T-helper 2 cell treated with Interferon-gamma antibody and Interleukin-4, amounts not matched to agents 100 ng/mL and 5 ng/mL, for 36 hours (primary cell): ENCODE measurements around the gene SNRPB. TPM values are rescaled to one million over a fixed set of nuclear protein-coding genes. Genes with fewer than 3 reads are reported as not detected.
"Not testable (repeated sequence)": the region's sequence is repeated elsewhere in the genome, so short reads cannot be mapped to it uniquely, and the experiment has no call there.

Experiments
- intact Hi-C: fragments of 100-400 bp; cut with micrococcal nuclease; formaldehyde crosslinking; loops from one replicate; pipeline ENCODE4 v1.15.1; 2023
- total RNA-seq: library from RNA; stranded (reverse); gene quantifications from 2 replicates; pipeline ENCODE4 v1.2.3, GENCODE V29; 2022

SNRPB gene
- total RNA-seq, result 372 and 377 TPM in 2 replicates

GRCh38 chr20:2470423-2471193 lies at the start of gene SNRPB:
SNRPB (minus strand) TSS chr20:2470789; CDS start chr20:2470690, 99 bp downstream.
- intact Hi-C loops, result loop anchor here (1.0 to 5.0 kb wide), 7 partner anchors 38 to 1003 kb away; partner anchors contain the start of genes ATRN, IDH3B, NOP56 and NSFL1C

DNA sequence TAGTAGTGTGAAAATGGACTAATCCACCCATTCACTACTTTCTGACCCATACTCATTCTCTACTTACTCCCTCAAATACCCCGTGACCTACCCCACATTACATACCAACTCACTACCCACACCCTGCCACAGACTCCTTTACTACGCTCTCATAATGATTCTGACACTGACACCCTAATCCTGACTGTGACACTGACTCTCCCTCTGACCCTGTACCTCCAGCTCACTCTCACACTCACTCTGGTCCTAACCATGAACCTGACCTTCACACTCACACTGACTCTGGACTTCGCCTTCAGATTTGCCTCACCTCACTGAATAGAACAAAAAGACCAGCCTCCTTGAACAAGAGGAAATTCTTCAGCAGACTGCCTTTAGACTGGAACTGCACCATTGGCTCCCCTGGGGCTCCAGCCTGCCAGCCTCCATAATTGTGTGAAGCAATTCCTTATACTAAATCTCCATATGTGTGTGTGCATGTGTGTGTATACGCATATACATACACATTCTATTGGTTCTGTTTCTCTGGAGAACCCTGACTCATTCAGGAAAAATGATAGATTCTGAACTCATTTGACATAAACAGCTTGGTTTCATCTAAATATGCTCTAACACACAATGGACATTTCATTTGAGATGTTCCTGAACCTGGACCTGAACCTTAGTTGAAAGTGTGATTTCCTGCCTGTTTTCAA lies 48.7 kb upstream of the SNRPB start:
- intact Hi-C loops, result no loop called here

GRCh38 chr20:2518558-2518957 lies 48.0 kb upstream of the SNRPB start:
- intact Hi-C loops, result no loop called here

DNA sequence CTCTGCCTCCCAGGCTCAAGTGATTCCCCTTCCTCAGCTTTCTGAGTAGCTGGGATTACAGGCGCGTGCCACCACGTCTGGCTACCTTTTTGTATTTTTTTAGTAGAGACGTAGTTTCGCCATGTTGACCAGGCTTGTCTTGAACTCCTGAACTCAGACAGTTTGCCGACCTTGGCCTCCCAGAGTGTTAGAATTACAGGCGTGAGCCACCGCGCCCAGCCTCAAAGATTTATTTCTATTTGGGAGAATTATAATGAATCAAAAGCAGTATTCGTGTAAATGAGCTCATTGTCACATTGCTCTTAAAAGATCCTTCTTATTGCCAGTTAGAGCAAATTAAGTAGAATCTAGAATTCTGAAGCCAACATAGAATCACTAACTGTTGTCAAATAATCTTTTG lies 47.5 kb upstream of the SNRPB start:
- intact Hi-C loops, result no loop called here

DNA sequence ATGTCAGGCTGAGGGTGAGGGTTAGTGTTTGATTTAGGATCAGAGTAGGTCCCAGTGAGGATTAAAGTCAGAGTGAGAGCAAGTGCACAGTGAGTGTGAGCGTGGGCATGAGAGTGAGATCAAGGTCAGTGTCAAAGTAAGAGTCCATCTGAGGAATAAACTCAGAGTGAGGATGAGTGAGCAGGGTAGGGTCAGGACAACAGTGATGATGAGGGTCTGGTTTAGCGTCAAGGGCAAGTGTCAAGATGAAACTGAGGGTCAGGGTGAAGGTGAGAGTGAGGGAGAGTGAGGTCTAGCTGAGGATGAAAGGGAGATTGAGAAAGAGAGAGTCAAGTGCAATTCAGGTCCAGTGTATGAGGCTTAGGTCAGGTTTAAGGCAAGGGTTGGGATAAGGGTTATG lies 45.8 kb upstream of the SNRPB start:
- intact Hi-C loops, result no loop called here

- intact Hi-C loops, result no loop called here
Observed at GRCh38 chr20:2515203-2515602, 44.6 kb upstream of the SNRPB start.

DNA sequence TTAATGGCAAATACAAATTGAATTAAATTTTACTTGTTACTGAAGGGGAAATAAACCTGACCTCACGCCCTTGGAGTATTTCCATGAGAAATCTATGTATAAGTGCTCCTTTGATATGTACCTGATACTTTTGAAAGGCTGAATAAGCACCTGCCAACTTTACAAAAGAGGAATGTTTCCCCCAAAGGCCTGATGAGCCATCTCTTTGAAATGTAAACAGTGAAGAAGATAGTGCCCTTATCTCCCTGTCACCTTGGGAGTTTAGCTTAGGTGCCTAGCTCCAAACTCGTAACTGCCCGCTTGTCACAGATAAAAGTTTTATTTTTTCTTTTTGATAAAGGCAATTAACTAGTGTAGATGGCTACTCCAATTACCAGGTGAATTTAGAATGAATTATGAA lies 39.2 kb upstream of the SNRPB start:
- intact Hi-C loops, result loop anchor here (1.0 to 5.0 kb wide), 3 partner anchors 12 to 407 kb away; partner anchors contain the start of genes PCED1A, STK35 and VPS16

DNA sequence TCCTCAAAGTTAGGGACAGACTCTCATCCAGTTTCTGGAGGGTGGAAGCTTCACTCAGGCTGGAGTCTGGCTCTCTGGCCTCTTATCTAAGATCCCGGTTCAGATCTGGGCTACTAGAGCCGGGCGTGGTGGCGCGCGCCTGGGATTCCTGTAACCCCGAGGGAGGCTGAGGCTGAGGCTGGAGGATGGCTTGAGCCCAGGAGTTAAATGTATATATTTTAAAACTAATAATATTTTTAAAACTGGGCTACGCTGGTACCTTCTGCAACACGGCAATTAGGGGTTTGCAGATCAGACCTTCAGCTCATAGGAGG lies 38.8 kb upstream of the SNRPB start:
- intact Hi-C loops, result loop anchor here (1.0 to 5.0 kb wide), 3 partner anchors 12 to 407 kb away; partner anchors contain the start of genes PCED1A, STK35 and VPS16

- intact Hi-C loops, result loop anchor here (1.0 to 5.0 kb wide), 4 partner anchors 12 to 407 kb away; partner anchors contain the start of genes PCED1A, SNRPB, STK35 and VPS16
Observed at GRCh38 chr20:2508631-2509467, 38.3 kb upstream of the SNRPB start, which contains the start of gene ZNF343. ZNF343 (minus strand) TSS chr20:2508915; CDS start chr20:2493895, 15,020 bp downstream.

GRCh38 chr20:2507875-2508630 lies 37.5 kb upstream of the SNRPB start:
- intact Hi-C loops, result loop anchor here (1.0 to 5.0 kb wide), 3 partner anchors 38 to 406 kb away; partner anchors contain the start of genes PCED1A, SNRPB, STK35 and VPS16

- intact Hi-C loops, result loop anchor here (5.0 kb wide), 1 partner anchor 405 kb away; the partner anchor contains the start of gene STK35
Observed at GRCh38 chr20:2507464-2507863, 36.9 kb upstream of the SNRPB start.

DNA sequence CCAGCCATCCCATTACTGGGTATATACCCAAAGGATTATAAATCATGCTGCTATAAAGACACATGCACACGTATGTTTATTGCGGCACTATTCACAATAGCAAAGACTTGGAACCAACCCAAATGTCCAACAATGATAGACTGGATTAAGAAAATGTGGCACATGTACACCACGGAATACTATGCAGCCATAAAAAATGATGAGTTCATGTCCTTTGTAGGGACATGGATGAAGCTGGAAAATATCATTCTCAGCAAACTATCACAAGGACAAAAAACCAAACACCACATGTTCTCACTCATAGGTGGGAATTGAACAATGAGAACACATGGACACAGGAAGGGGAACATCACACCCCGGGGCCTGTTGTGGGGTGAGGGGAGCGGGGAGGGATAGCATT lies 35.8 kb upstream of the SNRPB start:
- intact Hi-C loops, result loop anchor here (5.0 kb wide), 1 partner anchor 404 kb away; the partner anchor contains the start of gene STK35

GRCh38 chr20:2504803-2505202 lies 34.2 kb upstream of the SNRPB start:
- intact Hi-C loops, result loop anchor here (5.0 kb wide), 1 partner anchor 403 kb away; the partner anchor contains the start of gene STK35

DNA sequence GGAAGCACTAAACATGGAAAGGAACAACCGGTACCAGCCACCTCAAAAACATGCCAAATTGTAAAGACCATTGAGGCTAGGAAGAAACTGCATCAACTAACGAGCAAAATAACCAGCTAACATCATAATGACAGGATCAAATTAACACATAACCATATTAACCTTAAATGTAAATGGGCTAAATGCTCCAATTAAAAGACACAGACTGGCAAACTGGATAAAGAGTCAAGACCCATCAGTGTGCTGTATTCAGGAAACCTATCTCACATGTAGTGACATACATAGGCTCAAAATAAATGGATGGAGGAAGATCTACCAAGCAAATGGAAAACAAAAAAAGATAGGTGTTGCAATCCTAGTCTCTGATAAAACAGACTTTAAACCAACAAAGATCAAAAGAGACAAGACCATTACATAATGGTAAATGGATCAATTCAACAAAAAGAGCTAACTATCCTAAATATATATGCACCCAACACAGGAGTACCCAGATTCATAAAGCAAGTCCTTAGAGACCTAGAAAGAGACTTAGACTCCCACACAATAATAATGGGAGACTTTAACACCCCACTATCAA lies 32.3 kb upstream of the SNRPB start:
- intact Hi-C loops, result not testable (repeated sequence)

DNA sequence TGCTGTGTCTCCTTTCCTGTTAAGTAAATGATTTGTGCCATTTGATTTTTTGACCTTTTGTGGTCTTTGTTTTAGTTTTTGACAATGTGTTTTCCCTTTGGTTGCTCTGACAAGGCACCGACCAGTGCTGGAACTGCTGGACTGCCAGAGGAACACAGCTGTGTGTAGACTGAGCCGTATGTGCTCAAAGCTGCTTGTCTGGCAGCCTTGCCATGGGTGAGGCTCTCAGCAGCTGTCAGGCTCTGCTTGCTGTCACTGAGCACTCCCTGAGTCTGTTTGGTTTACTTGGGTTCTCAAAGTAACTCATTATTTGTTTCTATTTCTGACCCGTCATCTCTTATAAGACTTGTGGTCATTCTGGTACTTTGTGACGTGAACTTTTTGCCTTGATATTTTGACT lies 15.1 kb upstream of the SNRPB start:
- intact Hi-C loops, result no loop called here

DNA sequence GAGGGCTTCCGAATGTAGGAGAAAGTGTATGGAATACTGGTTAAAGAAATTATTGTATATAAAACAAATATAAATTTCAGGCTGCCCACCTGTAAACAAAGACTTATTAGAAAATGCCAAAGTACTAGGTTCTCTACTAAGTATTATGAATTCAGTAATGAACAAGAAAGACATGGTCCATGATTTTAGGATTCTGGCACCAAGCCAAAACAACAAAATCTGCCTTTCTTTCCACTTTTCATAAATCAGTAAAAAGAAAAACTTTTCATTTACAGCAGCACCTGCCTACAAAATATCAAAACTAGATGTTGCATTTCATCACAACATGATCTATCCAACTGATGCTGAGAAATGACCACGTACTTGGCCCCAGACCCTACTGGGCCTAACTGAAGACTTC lies 14.5 kb upstream of the SNRPB start:
- intact Hi-C loops, result no loop called here

GRCh38 chr20:2483504-2483903 lies 12.9 kb upstream of the SNRPB start:
- intact Hi-C loops, result no loop called here

- intact Hi-C loops, result no loop called here
Observed at GRCh38 chr20:2480381-2480780, 9.8 kb upstream of the SNRPB start.

DNA sequence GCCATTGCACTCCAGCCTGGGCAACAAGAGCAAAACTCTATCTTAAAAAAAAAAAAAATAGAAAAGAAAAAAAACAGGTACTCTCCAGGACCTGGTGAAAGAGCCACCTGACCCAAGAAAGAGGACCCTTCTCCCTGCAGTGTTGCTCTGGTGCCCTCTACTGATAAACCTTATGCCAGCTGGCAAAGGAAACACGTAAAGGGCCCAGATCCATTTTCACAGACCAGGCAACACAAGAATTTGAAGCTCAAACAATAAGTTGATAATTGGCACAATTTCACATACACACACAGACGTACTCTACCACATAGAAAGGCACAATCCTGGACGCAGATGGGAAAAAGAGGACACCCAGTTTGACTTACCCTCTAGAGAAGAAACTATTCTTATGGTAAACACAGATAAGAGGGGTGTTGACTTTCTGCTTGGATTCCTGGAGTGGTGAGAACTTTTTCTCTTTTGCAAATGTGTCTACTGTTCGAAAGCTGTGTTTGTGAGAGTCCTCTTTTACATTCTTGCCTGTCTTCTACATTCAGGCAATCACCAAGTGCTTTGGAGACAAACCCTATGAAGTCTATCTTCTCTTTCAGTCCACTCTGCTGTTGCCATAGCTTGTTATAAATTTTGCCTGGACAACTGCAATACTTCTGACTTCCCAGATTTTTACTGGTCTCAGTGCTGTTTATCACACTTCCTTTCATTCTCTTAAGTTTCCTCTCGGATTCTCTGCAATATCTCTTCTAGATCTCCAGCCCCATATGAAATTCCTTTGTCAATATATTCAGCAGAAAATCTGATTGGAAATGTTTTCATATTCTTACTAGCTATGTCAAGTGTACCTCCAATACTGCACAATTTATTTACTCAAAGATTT lies 6.4 kb upstream of the SNRPB start:
- intact Hi-C loops, result no loop called here
